Transverse colon (tissue), 4 donors: Measurements from ENCODE around the gene WWOX. TPM values are rescaled to one million over a fixed set of nuclear protein-coding genes. Genes with fewer than 3 reads are reported as not detected.

ENCODE experiments used
- DNase-seq: peaks from one replicate; pipeline ENCODE4 v3.0.0-alpha.2; 2019
- H3K27ac ChIP-seq, 4 donors: fragments of 200-600 bp; sonication (generic); 2 replicates each; pipeline ENCODE4 v1.5.1; 2016 to 2018; ENCODE audit warnings: inconsistent platforms in 4 of 4
- H3K27me3 ChIP-seq: fragments of 200-600 bp; sonication (generic); 2 replicates; pipeline ENCODE4 v1.5.1; 2017; ENCODE audit warnings: inconsistent platforms
- H3K36me3 ChIP-seq, 4 donors: fragments of 200-600 bp; sonication (generic); 2 replicates each; pipeline ENCODE4 v1.5.1; 2017 to 2019; ENCODE audit warnings: inconsistent platforms in 4 of 4
- H3K4me1 ChIP-seq, 4 donors: fragments of 200-600 bp; sonication (generic); 2 replicates each; pipeline ENCODE4 v1.5.1; 2017 to 2020; ENCODE audit warnings: inconsistent platforms in 4 of 4
- H3K4me3 ChIP-seq, 4 donors: fragments of 200-600 bp; sonication (generic); 1 replicate in 1 of 4; 2 replicates in 3 of 4; pipeline versions ENCODE4 v1.5.1 to v1.6.1; 2017 to 2019; ENCODE audit warnings: inconsistent platforms in 4 of 4
- H3K9me3 ChIP-seq, 2 donors: fragments of 200-600 bp; sonication (generic); 2 replicates each; pipeline ENCODE4 v1.5.1; 2017 to 2019; ENCODE audit warnings: inconsistent platforms in 2 of 2
- EP300 ChIP-seq: sonication (generic); formaldehyde crosslinking; IDR thresholded peaks from one replicate; pipeline ENCODE4 v1.6.1; 2017; ENCODE audit warnings: antibody characterized with exemption, low read depth
- POLR2A ChIP-seq: fragments of 450-650 bp; IDR thresholded peaks from one replicate; pipeline ENCODE4 v1.6.1; 2016; ENCODE audit warnings: antibody characterized with exemption, mild to moderate bottlenecking, moderate library complexity
- POLR2AphosphoS5 ChIP-seq, 3 donors: sonication (generic); formaldehyde crosslinking; IDR thresholded peaks; one replicate each; pipeline ENCODE4 v1.6.1; 2016; ENCODE audit warnings: antibody characterized with exemption in 3 of 3
- WGBS, 2 donors: methylation state at CpG; one replicate each; pipeline ENCODE4 v1.1.5; 2018; ENCODE audit warnings: low coverage in 1 of 2; 5-methylcytosine and 5-hydroxymethylcytosine counted together
- in situ Hi-C, 4 donors: fragments of 200-750 bp; cut with MboI; loops; one replicate each; pipeline versions ENCODE4 v1.15.0 to v1.15.1; 2017; ENCODE audit warnings: low sequenced_read_pairs in 3 of 4, low pct_ligation_motif_present in 1 of 4, low pct_unique_long_range_greater_than_20kb in 1 of 4
- intact Hi-C: fragments of 100-400 bp; cut with DNase I; formaldehyde crosslinking; loops from one replicate; pipeline ENCODE4 v1.15.1; 2023; ENCODE audit warnings: low total_unique reads
- total RNA-seq, 4 donors: library from RNA; depleted of rRNA; stranded (reverse); fragments of >200 nt; gene quantifications; one replicate each; pipeline ENCODE4 v1.1.0, GENCODE V29; 2016
- TF ChIP-seq, protein P1 (sequence below), 5 experiments: fragments of 200-600 bp in 3 of 5; fragments of 450-650 bp in 2 of 5; sonication (generic) in 3 of 5; IDR thresholded peaks; 1 replicate in 2 of 5; 2 replicates in 3 of 5; pipeline ENCODE4 v1.5.1; 2016 to 2017; ENCODE audit warnings: antibody characterized with exemption in 5 of 5, inconsistent platforms in 3 of 5, mild to moderate bottlenecking in 2 of 5, moderate library complexity in 1 of 5

The WWOX gene
- total RNA-seq, 4 donors from 2014 or later, result 11.2 to 53.8 (median 24.8) TPM

DNA sequence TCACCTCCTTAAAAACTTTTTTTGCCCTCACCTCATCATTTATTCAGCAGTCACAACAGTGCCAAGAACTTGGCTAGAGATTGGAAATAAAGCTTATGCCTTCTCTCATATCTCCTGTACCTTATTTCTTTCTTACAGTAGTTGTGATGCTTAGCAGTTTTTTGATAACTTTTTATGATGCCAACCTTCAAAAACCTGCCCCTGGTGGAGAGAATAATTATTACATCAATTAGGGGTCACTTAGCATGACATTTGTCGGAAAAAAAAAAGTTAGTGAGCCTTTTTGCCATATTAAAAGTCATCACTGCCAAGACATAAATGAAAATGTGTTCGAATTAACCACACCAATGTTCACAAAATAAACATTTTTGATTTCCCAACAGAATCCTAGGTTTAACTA, 296.6 kb downstream of the WWOX start:
- intact Hi-C loops, result no loop called here
- WGBS, 2 donors, result 67 to 70% methylated on average over 2 of the region's 2 CpGs
- Histone ChIP-seq H3K27me3 (no peaks in the 10 kb centered on the region), H3K4me1 (peaks cover 0 to under 1% (median 0%) of the 10 kb centered on the region in 4 donors), H3K4me3 (no peak overlapping the region), H3K27ac (no peak overlapping the region), H3K9me3 (no peaks in the 10 kb centered on the region), H3K36me3 (no peaks in the 10 kb centered on the region)
- TF ChIP-seq, protein P1, sequence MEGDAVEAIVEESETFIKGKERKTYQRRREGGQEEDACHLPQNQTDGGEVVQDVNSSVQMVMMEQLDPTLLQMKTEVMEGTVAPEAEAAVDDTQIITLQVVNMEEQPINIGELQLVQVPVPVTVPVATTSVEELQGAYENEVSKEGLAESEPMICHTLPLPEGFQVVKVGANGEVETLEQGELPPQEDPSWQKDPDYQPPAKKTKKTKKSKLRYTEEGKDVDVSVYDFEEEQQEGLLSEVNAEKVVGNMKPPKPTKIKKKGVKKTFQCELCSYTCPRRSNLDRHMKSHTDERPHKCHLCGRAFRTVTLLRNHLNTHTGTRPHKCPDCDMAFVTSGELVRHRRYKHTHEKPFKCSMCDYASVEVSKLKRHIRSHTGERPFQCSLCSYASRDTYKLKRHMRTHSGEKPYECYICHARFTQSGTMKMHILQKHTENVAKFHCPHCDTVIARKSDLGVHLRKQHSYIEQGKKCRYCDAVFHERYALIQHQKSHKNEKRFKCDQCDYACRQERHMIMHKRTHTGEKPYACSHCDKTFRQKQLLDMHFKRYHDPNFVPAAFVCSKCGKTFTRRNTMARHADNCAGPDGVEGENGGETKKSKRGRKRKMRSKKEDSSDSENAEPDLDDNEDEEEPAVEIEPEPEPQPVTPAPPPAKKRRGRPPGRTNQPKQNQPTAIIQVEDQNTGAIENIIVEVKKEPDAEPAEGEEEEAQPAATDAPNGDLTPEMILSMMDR (IDR thresholded peaks at IDR 0.05), result peak in 2 of 5 experiments; percentile 34 to 35
- no peak for TF ChIP-seq POLR2A
- in situ Hi-C loops, result no loop called here
- no peak for DNase-seq

DNA sequence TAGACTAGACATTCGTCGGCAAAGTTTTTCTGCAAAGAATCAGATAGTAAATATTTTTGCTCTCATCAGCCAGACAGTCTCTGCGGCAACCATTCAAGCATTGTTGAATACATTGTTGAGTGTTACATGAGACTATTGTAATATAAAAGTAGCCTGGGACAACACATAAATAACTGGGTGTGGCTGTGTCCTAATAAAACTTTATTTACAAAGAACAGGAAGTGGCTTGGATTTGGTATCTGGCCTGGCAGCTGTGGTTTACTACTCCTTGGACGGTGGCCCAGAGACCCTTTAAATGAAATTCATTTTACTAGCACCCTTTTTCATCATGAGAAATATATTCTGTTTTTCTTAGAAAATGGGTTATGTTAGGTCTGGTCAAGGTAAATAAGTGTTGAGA, 297.2 kb downstream of the WWOX start:
- no peak for TF ChIP-seq POLR2AphosphoS5 (IDR thresholded peaks at IDR 0.05)
- TF ChIP-seq, protein P1 (IDR thresholded peaks at IDR 0.05), result no peak
- TF ChIP-seq EP300, result no peak
- no peak for TF ChIP-seq POLR2A
- Histone ChIP-seq H3K4me1 (no peaks in the 10 kb centered on the region), H3K27me3 (no peaks in the 10 kb centered on the region), H3K4me3 (no peak overlapping the region), H3K27ac (no peak overlapping the region), H3K9me3 (no peaks in the 10 kb centered on the region), H3K36me3 (no peaks in the 10 kb centered on the region)
- intact Hi-C loops, result no loop called here
- 63 to 82% methylated on average over 4 of the region's 4 CpGs for WGBS, 2 donors
- in situ Hi-C loops, result no loop called here
- DNase-seq, result no peak

DNA sequence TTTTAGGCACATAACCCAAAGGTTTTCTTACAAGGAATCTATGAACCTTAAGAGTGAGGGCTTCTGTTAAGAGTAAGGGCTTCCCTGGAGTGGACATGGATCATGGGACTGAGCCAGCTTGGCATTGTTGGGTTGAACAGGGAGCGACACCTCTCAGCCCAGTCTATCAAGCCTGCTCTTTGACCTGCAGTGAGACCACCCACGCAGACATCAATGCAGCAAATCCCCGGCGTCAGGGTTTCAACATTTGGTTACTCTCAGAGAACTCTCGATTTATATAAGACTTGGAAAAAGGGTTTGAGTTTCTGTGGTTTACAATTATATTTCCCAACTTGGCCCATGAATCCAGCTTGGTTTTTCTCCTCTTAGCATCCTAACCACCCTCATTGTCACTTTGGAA, 299.9 kb downstream of the WWOX start:
- no peaks in the 10 kb centered on the region for H3K36me3 ChIP-seq
- in situ Hi-C loops, result no loop called here
- H3K4me1 ChIP-seq, result no peaks in the 10 kb centered on the region
- WGBS, 2 donors, result 65 to 66% methylated on average over 4 to 5 of the region's 5 CpGs
- H3K27ac ChIP-seq, result no peak overlapping the region
- no peak overlapping the region for H3K4me3 ChIP-seq
- DNase-seq, result no peak
- H3K9me3 ChIP-seq, result no peaks in the 10 kb centered on the region
- H3K27me3 ChIP-seq, result no peaks in the 10 kb centered on the region
- TF ChIP-seq POLR2A, result no peak
- TF ChIP-seq, protein P1 (IDR thresholded peaks at IDR 0.05), result no peak
- TF ChIP-seq EP300, result no peak
- no peak for TF ChIP-seq POLR2AphosphoS5 (IDR thresholded peaks at IDR 0.05)
- intact Hi-C loops, result no loop called here

DNA sequence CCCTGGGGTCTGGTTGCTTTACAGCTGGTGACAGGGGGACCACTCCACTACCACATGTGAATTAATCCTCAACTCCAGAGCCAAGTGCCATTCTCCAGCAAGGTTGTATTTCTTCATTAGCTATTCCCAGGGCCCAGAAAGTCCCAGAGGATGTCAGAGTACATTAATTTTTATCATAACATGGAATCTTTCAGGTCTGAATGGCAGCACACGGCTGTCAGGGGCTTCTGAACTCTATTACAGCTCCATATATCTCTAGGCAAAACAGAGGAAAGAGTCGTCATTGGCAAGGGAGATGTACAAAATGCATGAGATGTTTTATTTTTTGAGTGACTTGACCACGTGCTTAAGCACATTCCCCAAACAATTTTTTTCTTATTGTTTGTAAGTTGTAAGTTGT, 303.4 kb downstream of the WWOX start:
- no peak for DNase-seq
- TF ChIP-seq POLR2A (no peak), POLR2AphosphoS5 (IDR thresholded peaks at IDR 0.05) (no peak), EP300 (no peak)
- TF ChIP-seq, protein P1 (IDR thresholded peaks at IDR 0.05), result no peak
- H3K27ac ChIP-seq, result no peak overlapping the region
- 66 to 71% methylated on average over 3 of the region's 3 CpGs for WGBS, 2 donors
- no peaks in the 10 kb centered on the region for H3K27me3 ChIP-seq
- no peaks in the 10 kb centered on the region for H3K4me1 ChIP-seq
- no peaks in the 10 kb centered on the region for H3K36me3 ChIP-seq
- no peaks in the 10 kb centered on the region for H3K9me3 ChIP-seq
- in situ Hi-C loops (no loop called here), intact Hi-C loops (no loop called here)
- H3K4me3 ChIP-seq, result no peak overlapping the region
